ENCODE measurements around the gene LCE6A. TPM values are rescaled to one million over a fixed set of nuclear protein-coding genes. Genes with fewer than 3 reads are reported as not detected.

LCE6A gene
- total RNA-seq (not detected), polyA plus RNA-seq (not detected)
- long read RNA-seq, donor 1: 0 reads
- long read RNA-seq, donor 2: 0 reads
- long read RNA-seq, donor 3: 0 reads

GRCh38 chr1:152842556-152842955 lies at the start of gene LCE6A:
Gene LCE6A (plus strand): TSS chr1:152842856. CDS start chr1:152843521, 665 bp downstream.
- Histone ChIP-seq H3K36me3 (no peaks in the 10 kb centered on the region), H3K4me3 (no peak within 1 kb of the TSS), H3K4me1 (no peaks in the 10 kb centered on the region), H3K27me3 (peaks cover 0 to 4% (median 0%) of the 10 kb centered on the region in 9 donors), H3K9me3 (no peaks in the 10 kb centered on the region), H3K27ac (no peak within 1 kb of the TSS)
- ATAC-seq: no peak
- intact Hi-C loops (cut with DNase I): no loop called here
- TF ChIP-seq CTCF (IDR thresholded peaks at IDR 0.05) (no peak), POLR2A (IDR thresholded peaks at IDR 0.05) (no peak)
- 67 to 85% (median 75%) methylated on average over 2 to 3 of the region's 3 CpGs for WGBS, 4 donors
- no peak for DNase-seq

GRCh38 chr1:152795686-152796085 lies 47.0 kb upstream of the LCE6A start:
- Histone ChIP-seq H3K4me1 (no peaks in the 10 kb centered on the region), H3K36me3 (no peaks in the 10 kb centered on the region), H3K4me3 (no peak overlapping the region), H3K27ac (no peak overlapping the region), H3K9me3 (peaks cover 0 to 3% (median 0%) of the 10 kb centered on the region in 12 donors), H3K27me3 (peaks cover 0 to 5% (median 0%) of the 10 kb centered on the region in 9 donors)
- DNase-seq (no peak), ATAC-seq (no peak)
- TF ChIP-seq CTCF (IDR thresholded peaks at IDR 0.05) (no peak), POLR2A (IDR thresholded peaks at IDR 0.05) (no peak)
- intact Hi-C loops (cut with DNase I): no loop called here
- 57 to 68% (median 63%) methylated on average over 4 of the region's 4 CpGs for WGBS, 4 donors

GRCh38 chr1:152796421-152796820 lies 46.2 kb upstream of the LCE6A start, which contains the start of gene LCE1D:
Gene LCE1D (plus strand): TSS chr1:152796721. CDS start chr1:152797795, 1,074 bp downstream.
- H3K36me3 ChIP-seq: no peaks in the 10 kb centered on the region
- intact Hi-C loops (cut with DNase I): no loop called here
- no peak for ATAC-seq
- H3K4me1 ChIP-seq: no peaks in the 10 kb centered on the region
- H3K4me3 ChIP-seq: no peak within 1 kb of the TSS
- H3K27ac ChIP-seq: no peak within 1 kb of the TSS
- no peak for TF ChIP-seq POLR2A (IDR thresholded peaks at IDR 0.05)
- DNase-seq: no peak
- WGBS, 4 donors: 29 to 46% (median 37%) methylated on average over 3 of the region's 3 CpGs
- peaks cover 0 to 3% (median 0%) of the 10 kb centered on the region in 12 donors for H3K9me3 ChIP-seq
- H3K27me3 ChIP-seq: peaks cover 0 to 5% (median 0%) of the 10 kb centered on the region in 9 donors

- TF ChIP-seq POLR2A (IDR thresholded peaks at IDR 0.05): no peak
- no peak for TF ChIP-seq CTCF (IDR thresholded peaks at IDR 0.05)
- Histone ChIP-seq H3K9me3 (no peaks in the 10 kb centered on the region), H3K27me3 (peaks cover 0 to 5% (median 0%) of the 10 kb centered on the region in 9 donors), H3K27ac (no peak overlapping the region), H3K4me1 (no peaks in the 10 kb centered on the region), H3K36me3 (no peaks in the 10 kb centered on the region), H3K4me3 (no peak overlapping the region)
- intact Hi-C loops (cut with DNase I): no loop called here
- ATAC-seq: no peak
- WGBS, 4 donors: 41 to 80% (median 55%) methylated on average over 1 of the region's 1 CpG
- DNase-seq: no peak
These were observed 41.3 kb upstream of the LCE6A start for GRCh38 chr1:152801333-152801732.

- no peak for DNase-seq
- 32 to 57% (median 47%) methylated on average over 3 of the region's 3 CpGs for WGBS, 4 donors
- Histone ChIP-seq H3K9me3 (peaks cover 0 to 4% (median 0%) of the 10 kb centered on the region in 12 donors), H3K27ac (no peak within 1 kb of the TSS), H3K36me3 (no peaks in the 10 kb centered on the region), H3K27me3 (peaks cover 0 to 7% (median 0%) of the 10 kb centered on the region in 9 donors), H3K4me1 (no peaks in the 10 kb centered on the region), H3K4me3 (no peak within 1 kb of the TSS)
- no peak for TF ChIP-seq CTCF (IDR thresholded peaks at IDR 0.05)
- no peak for TF ChIP-seq POLR2A (IDR thresholded peaks at IDR 0.05)
- no peak for ATAC-seq
- intact Hi-C loops (cut with DNase I): no loop called here
These were observed 36.1 kb upstream of the LCE6A start, which contains the start of gene LCE1C for GRCh38 chr1:152806576-152806975. Gene LCE1C (minus strand): TSS chr1:152806651. CDS start chr1:152805478, 1,173 bp downstream.
